PFSK-1 (cell line): Measurements from ENCODE around the gene KRTAP5-7.

Source experiments
- FOXP2 ChIP-seq: optimal IDR thresholded peaks from 2 replicates; pipeline ENCODE3; 2011; ENCODE audit warnings: borderline replicate concordance, control low read depth, inconsistent platforms; ENCODE audit not compliant: insufficient read depth; ENCODE audit errors: extremely low read length, extremely low read depth
- POLR2AphosphoS5 ChIP-seq: IDR thresholded peaks from 2 replicates; pipeline ENCODE4 v1.6.1; 2012; ENCODE audit warnings: low read depth, mild to moderate bottlenecking, control low read depth, low read length, moderate library complexity
- REST ChIP-seq, 2 experiments: IDR thresholded peaks; 2 replicates each; pipeline versions ENCODE4 v1.6.1 to v1.8.0; 2011 to 2012; ENCODE audit warnings: low read depth in 2 of 2, low read length in 2 of 2, control low read depth in 1 of 2, inconsistent platforms in 1 of 2, mild to moderate bottlenecking in 1 of 2, moderate library complexity in 1 of 2; ENCODE audit not compliant: insufficient read depth in 1 of 2
- SIN3A ChIP-seq: IDR thresholded peaks from 2 replicates; pipeline ENCODE4 v1.6.1; 2012; ENCODE audit warnings: mild to moderate bottlenecking, low read length, moderate library complexity, borderline replicate concordance; ENCODE audit not compliant: insufficient read depth
- TAF1 ChIP-seq: IDR thresholded peaks from 2 replicates; pipeline ENCODE4 v1.6.1; 2012; ENCODE audit warnings: low read length, control low read depth, borderline replicate concordance; ENCODE audit not compliant: insufficient read depth

DNA sequence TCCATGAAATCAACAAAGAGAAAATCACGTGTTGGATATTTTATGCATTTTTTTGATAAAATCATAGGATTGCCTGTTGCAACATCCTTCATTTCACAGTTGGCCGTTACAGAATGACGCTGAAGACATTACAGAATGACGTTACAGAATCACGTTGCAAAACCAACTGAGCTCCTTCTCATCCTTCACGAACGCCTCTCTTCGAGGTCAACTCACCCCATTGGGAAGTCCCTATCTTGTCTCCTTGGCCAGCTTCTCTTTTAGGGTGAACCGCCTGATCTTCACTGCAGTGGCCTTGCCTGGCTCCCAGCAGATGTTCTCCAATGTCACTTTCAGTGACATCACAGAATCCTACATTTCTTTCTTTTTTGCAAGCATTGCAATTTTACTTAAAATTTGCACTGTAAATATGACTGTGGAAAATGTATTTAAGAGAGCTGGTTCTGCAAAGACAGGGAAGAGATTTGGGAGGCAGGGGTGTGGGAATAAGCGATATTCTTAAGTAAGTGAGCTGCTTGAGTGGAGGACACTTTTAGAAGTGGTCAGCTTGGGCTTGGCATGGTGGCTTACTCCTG lies 5.1 kb downstream of the KRTAP5-7 start:
- TF ChIP-seq POLR2AphosphoS5 (no peak), SIN3A (no peak), REST (IDR thresholded peaks at IDR 0.05; ENCODE audit: insufficient read depth in 1 of 2, low read depth in 2 of 2, low read length in 2 of 2) (no peak), TAF1 (no peak), FOXP2 (no peak)
